ENCODE results near the gene IFT43.

The IFT43 gene

DNA sequence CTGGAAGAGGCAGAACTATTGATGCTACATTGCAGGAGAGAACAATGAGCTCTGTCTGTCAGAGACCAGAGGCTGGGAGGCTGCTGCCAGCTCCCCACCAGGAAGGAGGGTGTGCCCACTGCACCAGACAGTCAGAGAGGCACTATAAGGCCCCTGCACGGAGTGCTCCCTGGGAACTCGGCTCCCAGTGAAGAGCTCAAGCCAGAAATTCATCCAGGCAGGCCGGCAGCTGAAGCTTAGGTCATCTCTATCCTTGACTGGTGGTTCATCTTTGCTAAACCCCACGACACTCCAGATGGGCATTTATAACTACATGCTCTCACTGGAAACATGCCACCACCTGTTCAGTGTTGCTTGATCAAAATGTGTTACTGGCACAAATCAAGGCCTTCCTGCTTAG is 101.1 kb downstream of the IFT43 start:
- H3K27ac ChIP-seq: no peak overlapping the region
- TF ChIP-seq CTCF (conservative IDR thresholded peaks at IDR 0.05) (no peak), ZFX (IDR thresholded peaks at IDR 0.05) (no peak)

GRCh38 chr14:76088326-76088725 is 102.8 kb downstream of the IFT43 start:
- H3K27ac ChIP-seq: no peak overlapping the region
- TF ChIP-seq CTCF (conservative IDR thresholded peaks at IDR 0.05) (no peak), ZFX (IDR thresholded peaks at IDR 0.05) (no peak)

- no peak overlapping the region for H3K27ac ChIP-seq
Observed at GRCh38 chr14:76088771-76089571, 103.4 kb downstream of the IFT43 start.

DNA sequence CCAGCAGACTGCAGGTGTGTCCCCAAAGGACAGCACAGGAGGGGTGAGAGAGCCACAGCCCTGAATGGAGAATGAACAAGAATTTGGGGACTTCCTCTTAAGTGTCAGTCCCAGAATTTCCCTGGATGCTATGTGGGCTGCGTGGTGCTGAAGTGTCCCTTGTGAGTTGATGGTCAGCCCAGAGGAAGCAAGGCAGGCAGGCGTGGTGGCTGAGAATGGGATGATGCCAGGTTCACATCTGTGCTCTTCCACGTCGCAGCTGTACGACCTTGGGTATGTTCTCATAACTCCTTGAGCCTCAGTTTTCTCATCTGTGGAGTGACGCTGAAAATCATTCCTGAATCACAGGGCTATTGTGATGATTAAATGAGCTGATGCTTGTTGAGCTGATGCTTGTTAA is 104.0 kb downstream of the IFT43 start:
- H3K27ac ChIP-seq: no peak overlapping the region
- no peak for TF ChIP-seq ZFX (IDR thresholded peaks at IDR 0.05)

More at GRCh38 chr14:76088771-76089571, 103.4 kb downstream of the IFT43 start:
- no peak for TF ChIP-seq ZFX (IDR thresholded peaks at IDR 0.05)
- no peak for TF ChIP-seq CTCF (conservative IDR thresholded peaks at IDR 0.05)

DNA sequence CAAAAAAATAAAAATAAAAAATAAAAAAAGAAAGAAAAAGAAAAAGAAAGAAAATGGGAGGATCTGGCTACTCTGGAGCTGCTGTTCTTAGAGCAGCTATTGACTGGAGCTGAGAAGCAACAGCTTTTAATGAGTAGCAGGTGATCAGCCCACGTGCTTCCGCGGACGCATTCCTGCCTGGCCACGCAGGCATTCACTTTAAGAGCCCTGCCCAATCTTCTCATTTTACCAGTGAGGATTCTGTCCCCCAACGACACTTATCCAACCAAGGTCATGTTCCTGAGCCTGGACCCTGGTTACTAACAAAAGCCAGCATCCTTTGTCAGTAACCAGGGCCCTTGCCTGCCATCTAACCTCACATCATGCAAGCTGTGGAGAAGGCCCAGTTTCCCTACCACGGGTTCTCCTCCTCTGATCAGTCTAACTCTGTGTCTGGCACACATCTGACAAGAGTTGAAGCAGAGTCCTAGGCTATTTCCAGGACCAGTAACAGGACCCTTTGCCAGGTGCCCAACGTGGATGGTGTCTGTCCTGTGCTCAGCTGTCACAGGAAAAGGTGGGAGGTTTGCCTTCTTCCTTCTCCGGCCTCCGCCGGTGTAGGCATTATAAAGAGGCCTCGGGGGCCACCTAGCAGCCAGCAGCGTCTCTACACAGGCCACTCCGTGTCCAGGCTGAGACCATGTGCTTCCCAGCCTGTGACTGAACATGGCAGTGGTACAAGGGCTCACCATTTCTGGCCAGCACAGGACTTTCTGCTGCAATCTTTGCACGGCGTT is 105.2 kb downstream of the IFT43 start:
- H3K27ac ChIP-seq: no peak overlapping the region
- TF ChIP-seq ZFX (IDR thresholded peaks at IDR 0.05): no peak
- no peak for TF ChIP-seq CTCF (conservative IDR thresholded peaks at IDR 0.05)

GRCh38 chr14:76093077-76093476 is 107.5 kb downstream of the IFT43 start:
- no peak for TF ChIP-seq CTCF (conservative IDR thresholded peaks at IDR 0.05)
- TF ChIP-seq ZFX (IDR thresholded peaks at IDR 0.05): no peak
- no peak overlapping the region for H3K27ac ChIP-seq

DNA sequence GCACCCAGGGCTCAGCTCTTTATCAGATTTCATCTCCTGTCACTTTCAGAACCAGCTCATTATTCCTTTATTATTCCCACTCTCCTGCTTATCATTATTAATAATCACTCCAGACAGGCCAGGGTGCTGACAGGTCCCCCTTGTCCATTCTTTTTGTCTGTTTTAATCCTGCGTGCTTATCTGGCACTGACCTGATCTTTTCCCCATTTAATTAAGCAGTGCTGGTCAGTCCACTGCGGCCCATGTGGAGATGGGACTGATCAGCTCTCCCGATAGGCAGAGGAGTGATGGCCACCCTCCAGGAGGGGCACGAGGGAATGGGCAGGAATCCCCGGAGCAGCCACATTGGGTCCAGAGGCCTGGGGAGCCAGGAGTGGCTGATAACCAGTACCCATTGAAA is 110.7 kb downstream of the IFT43 start:
- no peak for TF ChIP-seq ZFX (IDR thresholded peaks at IDR 0.05)
- TF ChIP-seq CTCF (conservative IDR thresholded peaks at IDR 0.05): no peak
- no peak overlapping the region for H3K27ac ChIP-seq
